MCF 10A (cell line): Measurements from ENCODE around the gene SEPHS1. TPM values are rescaled to one million over a fixed set of nuclear protein-coding genes. Genes with fewer than 3 reads are reported as not detected.
"Not testable (repeated sequence)": the region's sequence is repeated elsewhere in the genome, so short reads cannot be mapped to it uniquely, and the experiment has no call there.

Experiments used
- BruUV-seq: library from RNA; stranded (reverse); fragments of 400-500 nt; replicated peaks from 2 replicates; lab custom pipeline; 2021; lab: Mats Ljungman, UMichigan
- CTCF ChIA-PET: fragments of 300-600 bp; sonication (Branson Sonifier 250); formaldehyde crosslinking; extraction: SDS; loops from one replicate; lab custom pipeline; 2021; ENCODE audit warnings: antibody characterized with exemption, inconsistent platforms; lab: Yijun Ruan, JAX
- POLR2A ChIA-PET: fragments of 300-600, 350-650 bp; sonication (Branson Sonifier 250); formaldehyde crosslinking; extraction: SDS; loops from one replicate; lab custom pipeline; 2020; ENCODE audit warnings: antibody characterized with exemption, inconsistent platforms; lab: Yijun Ruan, JAX
- DNase-seq: peaks from one replicate; pipeline ENCODE4 v3.0.0-alpha.2; 2018; ENCODE audit not compliant: unreplicated experiment
- H3K27ac Mint-ChIP-seq: one replicate; pipeline ENCODE4 v1.8.0; 2022; ENCODE audit warnings: mild to moderate bottlenecking, low read depth, mixed read lengths; ENCODE audit not compliant: unreplicated experiment
- H3K27me3 Mint-ChIP-seq: one replicate; pipeline ENCODE4 v1.8.0; 2022; ENCODE audit warnings: mixed read lengths; ENCODE audit not compliant: insufficient read depth, unreplicated experiment
- H3K36me3 Mint-ChIP-seq: one replicate; pipeline ENCODE4 v1.8.0; 2022; ENCODE audit warnings: mild to moderate bottlenecking, moderate library complexity, mixed read lengths; ENCODE audit not compliant: insufficient read depth, unreplicated experiment
- H3K4me1 Mint-ChIP-seq: one replicate; pipeline ENCODE4 v1.8.0; 2022; ENCODE audit warnings: mixed read lengths; ENCODE audit not compliant: insufficient read depth, unreplicated experiment
- H3K4me3 Mint-ChIP-seq: one replicate; pipeline ENCODE4 v1.8.0; 2022; ENCODE audit warnings: mild to moderate bottlenecking, moderate library complexity, mixed read lengths; ENCODE audit not compliant: unreplicated experiment
- H3K9me3 Mint-ChIP-seq: one replicate; pipeline ENCODE4 v1.8.0; 2022; ENCODE audit warnings: mixed read lengths; ENCODE audit not compliant: unreplicated experiment
- intact Hi-C: fragments of 100-400 bp; cut with micrococcal nuclease; formaldehyde crosslinking; loops from 2 replicates; pipeline ENCODE4 v1.14.1; 2022
- total RNA-seq: library from RNA; stranded (reverse); gene quantifications from 2 replicates; pipeline ENCODE4 v1.2.3, GENCODE V29; 2022
- TF ChIP-seq, protein P1 (sequence below): fragments of 200-600 bp; IDR thresholded peaks from one replicate; pipeline ENCODE4 v1.8.0; 2022; ENCODE audit warnings: antibody characterized with exemption, mild to moderate bottlenecking; ENCODE audit not compliant: unreplicated experiment

Gene SEPHS1
- total RNA-seq, 1 experiment from 2014 or later = 60.8 TPM

GRCh38 chr10:13337128-13337826 is 10.8 kb downstream of the SEPHS1 start:
- Mint-ChIP-seq H3K27me3 (no peaks in the 10 kb centered on the region), H3K27ac (no peak overlapping the region), H3K36me3 (peaks cover 54% of the 10 kb centered on the region), H3K9me3 (no peaks in the 10 kb centered on the region), H3K4me3 (no peak overlapping the region), H3K4me1 (no peaks in the 10 kb centered on the region)
- CTCF ChIA-PET = interaction anchor here (0.7 kb wide), 1 partner anchor 35 kb away, joined by 4 read pairs; no protein-coding TSS in a partner anchor
- no peak for DNase-seq
- POLR2A ChIA-PET = no interaction called here
- intact Hi-C loops = no loop called here
- TF ChIP-seq, protein P1, sequence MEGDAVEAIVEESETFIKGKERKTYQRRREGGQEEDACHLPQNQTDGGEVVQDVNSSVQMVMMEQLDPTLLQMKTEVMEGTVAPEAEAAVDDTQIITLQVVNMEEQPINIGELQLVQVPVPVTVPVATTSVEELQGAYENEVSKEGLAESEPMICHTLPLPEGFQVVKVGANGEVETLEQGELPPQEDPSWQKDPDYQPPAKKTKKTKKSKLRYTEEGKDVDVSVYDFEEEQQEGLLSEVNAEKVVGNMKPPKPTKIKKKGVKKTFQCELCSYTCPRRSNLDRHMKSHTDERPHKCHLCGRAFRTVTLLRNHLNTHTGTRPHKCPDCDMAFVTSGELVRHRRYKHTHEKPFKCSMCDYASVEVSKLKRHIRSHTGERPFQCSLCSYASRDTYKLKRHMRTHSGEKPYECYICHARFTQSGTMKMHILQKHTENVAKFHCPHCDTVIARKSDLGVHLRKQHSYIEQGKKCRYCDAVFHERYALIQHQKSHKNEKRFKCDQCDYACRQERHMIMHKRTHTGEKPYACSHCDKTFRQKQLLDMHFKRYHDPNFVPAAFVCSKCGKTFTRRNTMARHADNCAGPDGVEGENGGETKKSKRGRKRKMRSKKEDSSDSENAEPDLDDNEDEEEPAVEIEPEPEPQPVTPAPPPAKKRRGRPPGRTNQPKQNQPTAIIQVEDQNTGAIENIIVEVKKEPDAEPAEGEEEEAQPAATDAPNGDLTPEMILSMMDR = no peak
- no TSS peak for BruUV-seq

GRCh38 chr10:13335881-13336280 is 12.2 kb downstream of the SEPHS1 start:
- Mint-ChIP-seq H3K36me3 (peaks cover 61% of the 10 kb centered on the region), H3K4me1 (no peaks in the 10 kb centered on the region), H3K27me3 (no peaks in the 10 kb centered on the region), H3K9me3 (no peaks in the 10 kb centered on the region), H3K4me3 (no peak overlapping the region), H3K27ac (no peak overlapping the region)
- no TSS peak for BruUV-seq
- TF ChIP-seq, protein P1 = no peak
- ChIA-PET POLR2A (no interaction called here), CTCF (interaction anchor here (0.7 kb wide), 1 partner anchor 248 kb away, joined by 3 read pairs; no protein-coding TSS in a partner anchor)
- DNase-seq = no peak
- intact Hi-C loops = no loop called here

DNA sequence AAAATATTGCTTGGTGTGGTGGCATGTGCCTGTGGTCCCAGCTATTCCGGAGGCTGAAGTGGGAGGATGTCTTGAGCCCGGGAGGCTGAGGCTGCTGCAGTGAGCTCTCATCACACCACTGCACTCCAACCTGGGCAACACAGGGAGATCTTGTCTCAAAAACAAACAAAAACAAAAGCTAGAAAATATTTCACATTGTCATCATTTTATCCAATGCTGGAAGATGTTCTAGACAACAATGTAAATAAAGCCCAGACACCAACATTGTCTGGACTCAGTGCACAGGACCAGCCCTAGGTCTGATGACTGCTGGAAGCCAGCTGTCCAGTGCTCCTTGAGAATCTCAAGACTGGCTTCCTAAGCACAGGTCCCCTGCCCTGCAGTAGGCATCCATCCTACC is 13.5 kb downstream of the SEPHS1 start:
- ChIA-PET CTCF (no interaction called here), POLR2A (no interaction called here)
- no peaks in the 10 kb centered on the region for H3K27me3 Mint-ChIP-seq
- intact Hi-C loops = no loop called here
- no peak overlapping the region for H3K27ac Mint-ChIP-seq
- no peak overlapping the region for H3K4me3 Mint-ChIP-seq
- H3K9me3 Mint-ChIP-seq = no peaks in the 10 kb centered on the region
- no TSS peak for BruUV-seq
- H3K36me3 Mint-ChIP-seq = peaks cover 72% of the 10 kb centered on the region
- no peaks in the 10 kb centered on the region for H3K4me1 Mint-ChIP-seq
- DNase-seq = no peak
- TF ChIP-seq, protein P1 = no peak

- Mint-ChIP-seq H3K9me3 (no peaks in the 10 kb centered on the region), H3K36me3 (peaks cover 90% of the 10 kb centered on the region), H3K27me3 (no peaks in the 10 kb centered on the region), H3K4me3 (no peak overlapping the region), H3K27ac (no peak overlapping the region), H3K4me1 (no peaks in the 10 kb centered on the region)
- intact Hi-C loops = no loop called here
- POLR2A ChIA-PET = no interaction called here
- no peak for DNase-seq
- TF ChIP-seq, protein P1 = no peak
- CTCF ChIA-PET = no interaction called here
- BruUV-seq = no TSS peak
Measured at GRCh38 chr10:13331646-13332045, 16.4 kb downstream of the SEPHS1 start.

DNA sequence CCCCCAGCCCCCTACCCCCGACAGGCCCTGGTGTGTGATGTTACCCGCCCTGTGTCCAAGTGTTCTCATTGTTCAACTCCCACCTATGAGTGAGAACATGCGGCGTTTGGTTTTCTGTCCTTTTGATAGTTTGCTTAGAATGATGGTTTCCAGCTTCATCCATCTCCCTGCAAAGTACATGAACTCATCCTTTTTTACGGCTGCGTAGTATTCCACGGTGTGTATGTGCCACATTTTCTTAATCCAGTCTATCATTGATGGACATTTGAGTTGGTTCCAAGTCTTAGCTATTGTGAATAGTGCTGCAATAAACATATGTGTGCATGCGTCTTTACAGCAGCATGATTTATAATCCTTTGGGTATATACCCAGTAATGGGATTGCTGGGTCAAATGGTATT is 17.1 kb downstream of the SEPHS1 start:
- intact Hi-C loops, BruUV-seq, H3K9me3 Mint-ChIP-seq, H3K27ac Mint-ChIP-seq, H3K4me1 Mint-ChIP-seq, H3K27me3 Mint-ChIP-seq, DNase-seq, H3K4me3 Mint-ChIP-seq: not testable (repeated sequence)
- CTCF ChIA-PET = interaction anchor here (1.1 kb wide), 1 partner anchor 14 kb away, joined by 4 read pairs; no protein-coding TSS in a partner anchor
- POLR2A ChIA-PET = interaction anchor here (0.6 kb wide), 1 partner anchor 1393 kb away, joined by 3 read pairs; no protein-coding TSS in a partner anchor
- H3K36me3 Mint-ChIP-seq = peaks cover 90% of the 10 kb centered on the region
